ENCODE results near the gene DISC1.

DISC1 gene

GRCh38 chr1:231844986-231845502, 218.5 kb downstream of the DISC1 start:
- H3K36me3 ChIP-seq (ENCODE audit: insufficient read depth, low read length): no peaks in the 10 kb centered on the region
- H4K20me1 ChIP-seq (ENCODE audit: insufficient read depth, low read length): no peaks in the 10 kb centered on the region
- no peaks in the 10 kb centered on the region for H3K9me3 ChIP-seq (ENCODE audit: low read length)
- H3K27me3 ChIP-seq (ENCODE audit: insufficient read depth, low read length): no peaks in the 10 kb centered on the region
- H3F3A ChIP-seq (ENCODE audit: insufficient read depth, low read length): no peaks in the 10 kb centered on the region
- no peak overlapping the region for H2AFZ ChIP-seq (ENCODE audit: low read length)
- H3K4me2 ChIP-seq (ENCODE audit: low read length): no peak overlapping the region
- no peak overlapping the region for H3K4me3 ChIP-seq (ENCODE audit: low read depth, low read length, poor library complexity, severe bottlenecking)
- H3K9me2 ChIP-seq (ENCODE audit: low read depth, low read length): no peaks in the 10 kb centered on the region
- no peaks in the 10 kb centered on the region for H3K4me1 ChIP-seq (ENCODE audit: insufficient read depth, low read length, severe bottlenecking)
- no peak overlapping the region for H3K27ac ChIP-seq (ENCODE audit: low read depth, low read length, poor library complexity, severe bottlenecking)
- no peaks in the 10 kb centered on the region for H3K79me2 ChIP-seq (ENCODE audit: insufficient read depth, low read length)
- H3K9ac ChIP-seq (ENCODE audit: low read length): no peak overlapping the region
- TF ChIP-seq CTCF (IDR thresholded peaks at IDR 0.05; ENCODE audit: low read length): no peak

- H3K79me2 ChIP-seq (ENCODE audit: insufficient read depth, low read length): no peaks in the 10 kb centered on the region
These were observed 221.2 kb downstream of the DISC1 start for GRCh38 chr1:231847612-231848397.

GRCh38 chr1:231849981-231850380, 223.4 kb downstream of the DISC1 start:
- H3K9me3 ChIP-seq (ENCODE audit: low read length): no peaks in the 10 kb centered on the region
- no peaks in the 10 kb centered on the region for H3K9me2 ChIP-seq (ENCODE audit: low read depth, low read length)
- H3K4me1 ChIP-seq (ENCODE audit: insufficient read depth, low read length, severe bottlenecking): no peaks in the 10 kb centered on the region
- no peaks in the 10 kb centered on the region for H3K36me3 ChIP-seq (ENCODE audit: insufficient read depth, low read length)
- H3K79me2 ChIP-seq (ENCODE audit: insufficient read depth, low read length): no peaks in the 10 kb centered on the region
- no peaks in the 10 kb centered on the region for H3K27me3 ChIP-seq (ENCODE audit: insufficient read depth, low read length)
- TF ChIP-seq EZH2 (IDR thresholded peaks at IDR 0.05; ENCODE audit: borderline replicate concordance, low read length) (no peak), CTCF (IDR thresholded peaks at IDR 0.05; ENCODE audit: low read length) (no peak)
- H2AFZ ChIP-seq (ENCODE audit: low read length): no peak overlapping the region
- no peaks in the 10 kb centered on the region for H4K20me1 ChIP-seq (ENCODE audit: insufficient read depth, low read length)
- H3K9ac ChIP-seq (ENCODE audit: low read length): no peak overlapping the region
- no peaks in the 10 kb centered on the region for H3F3A ChIP-seq (ENCODE audit: insufficient read depth, low read length)
- no peak overlapping the region for H3K27ac ChIP-seq (ENCODE audit: low read depth, low read length, poor library complexity, severe bottlenecking)
- no peak overlapping the region for H3K4me3 ChIP-seq (ENCODE audit: low read depth, low read length, poor library complexity, severe bottlenecking)
- H3K4me2 ChIP-seq (ENCODE audit: low read length): no peak overlapping the region

More at GRCh38 chr1:231847612-231848397, 221.2 kb downstream of the DISC1 start:
- TF ChIP-seq CTCF (IDR thresholded peaks at IDR 0.05; ENCODE audit: low read length) (no peak), EZH2 (IDR thresholded peaks at IDR 0.05; ENCODE audit: borderline replicate concordance, low read length) (no peak)
- Histone ChIP-seq H3F3A (ENCODE audit: insufficient read depth, low read length) (no peaks in the 10 kb centered on the region), H3K9me3 (ENCODE audit: low read length) (no peaks in the 10 kb centered on the region), H4K20me1 (ENCODE audit: insufficient read depth, low read length) (no peaks in the 10 kb centered on the region), H3K4me1 (ENCODE audit: insufficient read depth, low read length, severe bottlenecking) (no peaks in the 10 kb centered on the region), H2AFZ (ENCODE audit: low read length) (no peak overlapping the region), H3K4me2 (ENCODE audit: low read length) (no peak overlapping the region), H3K9me2 (ENCODE audit: low read depth, low read length) (no peaks in the 10 kb centered on the region), H3K27me3 (ENCODE audit: insufficient read depth, low read length) (no peaks in the 10 kb centered on the region), H3K4me3 (ENCODE audit: low read depth, low read length, poor library complexity, severe bottlenecking) (no peak overlapping the region), H3K36me3 (ENCODE audit: insufficient read depth, low read length) (no peaks in the 10 kb centered on the region), H3K9ac (ENCODE audit: low read length) (no peak overlapping the region), H3K27ac (ENCODE audit: low read depth, low read length, poor library complexity, severe bottlenecking) (no peak overlapping the region)

Measured in OCI-LY1 (cell line).